TTC549 (cell line): ENCODE results near the gene ZNF778.

Experiments used
- FAIRE-seq: peaks from 2 replicates; lab custom pipeline; 2012; peaks lifted over from hg19 to GRCh38; lab: Jason Lieb, UNC

The ZNF778 gene

GRCh38 chr16:89194340-89195311 is 22.9 kb upstream of the ZNF778 start:
- no peak for FAIRE-seq

- FAIRE-seq: no peak
These were observed 21.9 kb upstream of the ZNF778 start for GRCh38 chr16:89195521-89196171.

GRCh38 chr16:89197033-89197632 is 20.4 kb upstream of the ZNF778 start:
- FAIRE-seq: no peak

- FAIRE-seq: no peak
These were observed 19.7 kb upstream of the ZNF778 start for GRCh38 chr16:89197633-89198416.

- no peak for FAIRE-seq
These were observed 18.9 kb upstream of the ZNF778 start for GRCh38 chr16:89198417-89199240.

GRCh38 chr16:89199241-89200123 is 18.0 kb upstream of the ZNF778 start:
- no peak for FAIRE-seq

- FAIRE-seq: no peak
These were observed 17.2 kb upstream of the ZNF778 start, which contains the start of gene SLC22A31 for GRCh38 chr16:89200124-89200849. TSS of gene SLC22A31 (minus strand) at chr16:89200537. CDS start at chr16:89200501, 36 bp downstream.

- FAIRE-seq: no peak
These were observed 16.6 kb upstream of the ZNF778 start for GRCh38 chr16:89200850-89201411.

- FAIRE-seq: no peak
These were observed 15.8 kb upstream of the ZNF778 start for GRCh38 chr16:89201439-89202377.

GRCh38 chr16:89202422-89203215 is 14.9 kb upstream of the ZNF778 start:
- FAIRE-seq: no peak

GRCh38 chr16:89207993-89208392 is 9.5 kb upstream of the ZNF778 start:
- no peak for FAIRE-seq

- no peak for FAIRE-seq
These were observed 7.9 kb upstream of the ZNF778 start for GRCh38 chr16:89209522-89210044.

- no peak for FAIRE-seq
These were observed 7.2 kb upstream of the ZNF778 start for GRCh38 chr16:89210165-89210903.

- FAIRE-seq: no peak
These were observed 6.5 kb upstream of the ZNF778 start for GRCh38 chr16:89210904-89211515.

GRCh38 chr16:89216315-89217137 is 977 bp upstream of the ZNF778 start:
- no peak for FAIRE-seq
